ENCODE results near the gene KARS1. TPM values are rescaled to one million over a fixed set of nuclear protein-coding genes. Genes with fewer than 3 reads are reported as not detected.
A peak's percentile ranks its signal among the peaks of the same experiment; 100 is the strongest.

KARS1 gene
- total RNA-seq, 2 experiments from 2014 or later, result 371 to 385 TPM

- CTCF ChIA-PET, result interaction anchor here (0.8 to 2.5 kb wide), 7 partner anchors 25 to 447 kb away, joined by 3 to 10 read pairs (median 4); partner anchors contain the start of gene ADAT1
- H3K4me3 Mint-ChIP-seq, result peak overlapping the region; percentile 96
- intact Hi-C loops (cut with micrococcal nuclease), result loop anchor here (1.0 to 5.0 kb wide), 9 partner anchors 24 to 660 kb away; partner anchors contain the start of genes ADAT1, CFDP1, GABARAPL2 and TMEM170A
- H3K9me3 Mint-ChIP-seq, result no peaks in the 10 kb centered on the region
- no peak for DNase-seq
- H3K27me3 Mint-ChIP-seq (ENCODE audit: low read depth), result no peaks in the 10 kb centered on the region
- peaks cover 60% of the 10 kb centered on the region for H3K4me1 Mint-ChIP-seq (ENCODE audit: low read depth)
- peaks cover 39% of the 10 kb centered on the region for H3K36me3 Mint-ChIP-seq (ENCODE audit: low read depth)
- peak overlapping the region; percentile 92 for H3K27ac Mint-ChIP-seq
Observed at GRCh38 chr16:75647112-75647491, 363 bp downstream of the KARS1 start.

GRCh38 chr16:75644240-75645012, 3.0 kb downstream of the KARS1 start:
- peak overlapping the region; percentile 50 for H3K4me3 Mint-ChIP-seq
- DNase-seq, result peak; percentile 24
- peaks cover 51% of the 10 kb centered on the region for H3K4me1 Mint-ChIP-seq (ENCODE audit: low read depth)
- H3K27me3 Mint-ChIP-seq (ENCODE audit: low read depth), result no peaks in the 10 kb centered on the region
- intact Hi-C loops (cut with micrococcal nuclease), result loop anchor here (5.0 kb wide), 1 partner anchor 657 kb away; the partner anchor contains the start of gene WDR59
- peak overlapping the region; percentile 74 for H3K27ac Mint-ChIP-seq
- CTCF ChIA-PET, result interaction anchor here (1.5 kb wide), 1 partner anchor 22 kb away, joined by 7 read pairs; the partner anchor contains the start of gene ADAT1
- H3K36me3 Mint-ChIP-seq (ENCODE audit: low read depth), result peaks cover 46% of the 10 kb centered on the region
- H3K9me3 Mint-ChIP-seq, result no peaks in the 10 kb centered on the region

- Mint-ChIP-seq H3K4me3 (no peak overlapping the region), H3K4me1 (ENCODE audit: low read depth) (peaks cover 47% of the 10 kb centered on the region), H3K27ac (no peak overlapping the region), H3K36me3 (ENCODE audit: low read depth) (peaks cover 52% of the 10 kb centered on the region), H3K27me3 (ENCODE audit: low read depth) (no peaks in the 10 kb centered on the region), H3K9me3 (no peaks in the 10 kb centered on the region)
- intact Hi-C loops (cut with micrococcal nuclease), result no loop called here
- CTCF ChIA-PET, result interaction anchor here (0.5 kb wide), 1 partner anchor 1164 kb away, joined by 3 read pairs; no protein-coding TSS in a partner anchor
- DNase-seq, result no peak
Observed at GRCh38 chr16:75640598-75640997, 6.9 kb downstream of the KARS1 start.

- Mint-ChIP-seq H3K27me3 (ENCODE audit: low read depth) (no peaks in the 10 kb centered on the region), H3K36me3 (ENCODE audit: low read depth) (peaks cover 51% of the 10 kb centered on the region), H3K27ac (no peak overlapping the region), H3K4me3 (no peak overlapping the region), H3K4me1 (ENCODE audit: low read depth) (peaks cover 11% of the 10 kb centered on the region), H3K9me3 (no peaks in the 10 kb centered on the region)
- CTCF ChIA-PET, result no interaction called here
- intact Hi-C loops (cut with micrococcal nuclease), result no loop called here
- DNase-seq, result no peak
Observed at GRCh38 chr16:75635036-75635435, 12.4 kb downstream of the KARS1 start.

- intact Hi-C loops (cut with micrococcal nuclease), result no loop called here
- H3K4me1 Mint-ChIP-seq (ENCODE audit: low read depth), result peaks cover 24% of the 10 kb centered on the region
- H3K4me3 Mint-ChIP-seq, result no peak overlapping the region
- H3K27ac Mint-ChIP-seq, result no peak overlapping the region
- CTCF ChIA-PET, result interaction anchor here (0.6 to 0.9 kb wide), 3 partner anchors 8 to 184 kb away, joined by 3 read pairs; no protein-coding TSS in a partner anchor
- H3K27me3 Mint-ChIP-seq (ENCODE audit: low read depth), result no peaks in the 10 kb centered on the region
- no peak for DNase-seq
- H3K36me3 Mint-ChIP-seq (ENCODE audit: low read depth), result peaks cover 61% of the 10 kb centered on the region
- no peaks in the 10 kb centered on the region for H3K9me3 Mint-ChIP-seq
Observed at GRCh38 chr16:75632857-75633256, 14.6 kb downstream of the KARS1 start.

GRCh38 chr16:75630052-75630451, 17.4 kb downstream of the KARS1 start:
- no peak for DNase-seq
- Mint-ChIP-seq H3K27me3 (ENCODE audit: low read depth) (no peaks in the 10 kb centered on the region), H3K4me1 (ENCODE audit: low read depth) (peaks cover 25% of the 10 kb centered on the region), H3K9me3 (no peaks in the 10 kb centered on the region), H3K4me3 (no peak overlapping the region), H3K36me3 (ENCODE audit: low read depth) (peaks cover 62% of the 10 kb centered on the region), H3K27ac (no peak overlapping the region)
- CTCF ChIA-PET, result interaction anchor here (0.8 to 1.3 kb wide), 2 partner anchors 9 to 13 kb away, joined by 3 read pairs; no protein-coding TSS in a partner anchor
- intact Hi-C loops (cut with micrococcal nuclease), result no loop called here

- CTCF ChIA-PET, result interaction anchor here (1.3 kb wide), 1 partner anchor 8 kb away, joined by 3 read pairs; no protein-coding TSS in a partner anchor
- peaks cover 27% of the 10 kb centered on the region for H3K4me1 Mint-ChIP-seq (ENCODE audit: low read depth)
- peak overlapping the region; percentile 77 for H3K27ac Mint-ChIP-seq
- intact Hi-C loops (cut with micrococcal nuclease), result loop anchor here (10.0 kb wide), 1 partner anchor 924 kb away; the partner anchor contains the start of gene MLKL
- no peak for DNase-seq
- no peak overlapping the region for H3K4me3 Mint-ChIP-seq
- peaks cover 61% of the 10 kb centered on the region for H3K36me3 Mint-ChIP-seq (ENCODE audit: low read depth)
- H3K27me3 Mint-ChIP-seq (ENCODE audit: low read depth), result no peaks in the 10 kb centered on the region
- H3K9me3 Mint-ChIP-seq, result no peaks in the 10 kb centered on the region
Observed at GRCh38 chr16:75629132-75629531, 18.3 kb downstream of the KARS1 start.

- intact Hi-C loops (cut with micrococcal nuclease), result loop anchor here (10.0 kb wide), 1 partner anchor 924 kb away; the partner anchor contains the start of gene MLKL
Observed at GRCh38 chr16:75628351-75628750, 19.1 kb downstream of the KARS1 start.

GRCh38 chr16:75627851-75628250, 19.6 kb downstream of the KARS1 start:
- no peak overlapping the region for H3K4me3 Mint-ChIP-seq
- peaks cover 27% of the 10 kb centered on the region for H3K4me1 Mint-ChIP-seq (ENCODE audit: low read depth)
- CTCF ChIA-PET, result no interaction called here
- DNase-seq, result no peak
- intact Hi-C loops (cut with micrococcal nuclease), result loop anchor here (10.0 kb wide), 1 partner anchor 923 kb away; the partner anchor contains the start of gene MLKL
- H3K9me3 Mint-ChIP-seq, result no peaks in the 10 kb centered on the region
- peak overlapping the region; percentile 69 for H3K27ac Mint-ChIP-seq
- H3K36me3 Mint-ChIP-seq (ENCODE audit: low read depth), result peaks cover 53% of the 10 kb centered on the region
- H3K27me3 Mint-ChIP-seq (ENCODE audit: low read depth), result no peaks in the 10 kb centered on the region

More at GRCh38 chr16:75628351-75628750, 19.1 kb downstream of the KARS1 start:
- no peak overlapping the region for H3K4me3 Mint-ChIP-seq
- H3K4me1 Mint-ChIP-seq (ENCODE audit: low read depth), result peaks cover 27% of the 10 kb centered on the region
- H3K9me3 Mint-ChIP-seq, result no peaks in the 10 kb centered on the region
- peaks cover 55% of the 10 kb centered on the region for H3K36me3 Mint-ChIP-seq (ENCODE audit: low read depth)
- no peaks in the 10 kb centered on the region for H3K27me3 Mint-ChIP-seq (ENCODE audit: low read depth)
- CTCF ChIA-PET, result no interaction called here
- DNase-seq, result no peak
- peak overlapping the region; percentile 69 for H3K27ac Mint-ChIP-seq

- CTCF ChIA-PET, result no interaction called here
- no peak overlapping the region for H3K4me3 Mint-ChIP-seq
- peaks cover 52% of the 10 kb centered on the region for H3K36me3 Mint-ChIP-seq (ENCODE audit: low read depth)
- H3K27me3 Mint-ChIP-seq (ENCODE audit: low read depth), result no peaks in the 10 kb centered on the region
- intact Hi-C loops (cut with micrococcal nuclease), result loop anchor here (10.0 kb wide), 1 partner anchor 922 kb away; the partner anchor contains the start of gene MLKL
- H3K4me1 Mint-ChIP-seq (ENCODE audit: low read depth), result peaks cover 32% of the 10 kb centered on the region
- H3K9me3 Mint-ChIP-seq, result no peaks in the 10 kb centered on the region
- no peak for DNase-seq
- H3K27ac Mint-ChIP-seq, result peak overlapping the region; percentile 39
Observed at GRCh38 chr16:75626806-75627205, 20.7 kb downstream of the KARS1 start.

- no peak for DNase-seq
- CTCF ChIA-PET, result no interaction called here
- Mint-ChIP-seq H3K27ac (no peak overlapping the region), H3K4me1 (ENCODE audit: low read depth) (peaks cover 49% of the 10 kb centered on the region), H3K27me3 (ENCODE audit: low read depth) (no peaks in the 10 kb centered on the region), H3K9me3 (no peaks in the 10 kb centered on the region), H3K4me3 (no peak overlapping the region), H3K36me3 (ENCODE audit: low read depth) (peaks cover 51% of the 10 kb centered on the region)
- intact Hi-C loops (cut with micrococcal nuclease), result loop anchor here (10.0 kb wide), 1 partner anchor 920 kb away; the partner anchor contains the start of gene MLKL
Observed at GRCh38 chr16:75624921-75625334, 22.5 kb downstream of the KARS1 start.

Measured in activated naive CD4-positive, alpha-beta T cell treated with anti-CD3 and anti-CD28 coated beads for 36 hours (primary cell).